HEK293 (cell line): ENCODE results near the gene WBP1.

ENCODE experiments used
- CTCF ChIA-PET: fragments of 350-600 bp; formaldehyde crosslinking; extraction: SDS; loops from one replicate; lab custom pipeline; 2021; ENCODE audit warnings: antibody characterized with exemption; lab: Yijun Ruan, JAX
- POLR2A ChIA-PET: fragments of 300-600 bp; formaldehyde crosslinking; extraction: SDS; loops from one replicate; lab custom pipeline; 2020; ENCODE audit warnings: antibody characterized with exemption, inconsistent platforms; lab: Yijun Ruan, JAX
- H3K27ac ChIP-seq: fragments of 200-500 bp; sonication (Bioruptor generic); 2 replicates; pipeline ENCODE4 v1.5.1; 2014; ENCODE audit warnings: low read depth, low read length, control low read depth, inconsistent platforms; ENCODE audit errors: extremely low read depth
- H3K36me3 ChIP-seq, 2 experiments: fragments of 200-500 bp in 1 of 2; sonication (Bioruptor generic) in 1 of 2; 1 replicate in 1 of 2; 2 replicates in 1 of 2; pipeline ENCODE4 v1.5.1; 2014 to 2017; ENCODE audit warnings: inconsistent platforms in 2 of 2, low read length in 2 of 2; ENCODE audit not compliant: control insufficient read depth in 2 of 2, insufficient read depth in 1 of 2
- H3K4me1 ChIP-seq: fragments of 200-500 bp; sonication (Bioruptor generic); 2 replicates; pipeline ENCODE4 v1.5.1; 2014; ENCODE audit warnings: mild to moderate bottlenecking, low read length, inconsistent platforms; ENCODE audit not compliant: control insufficient read depth, insufficient read depth
- H3K4me3 ChIP-seq: 2 replicates; pipeline ENCODE4 v1.5.1; 2011; ENCODE audit warnings: low read depth, mild to moderate bottlenecking, control low read depth, low read length, moderate library complexity
- H3K9me3 ChIP-seq: fragments of 200-500 bp; sonication (Bioruptor generic); 2 replicates; pipeline ENCODE4 v1.5.1; 2014; ENCODE audit warnings: low read depth, low read length, inconsistent platforms; ENCODE audit not compliant: control insufficient read depth, insufficient read depth
- HOXC10 ChIP-seq: sonication (generic); formaldehyde crosslinking; IDR thresholded peaks from 2 replicates; pipeline ENCODE4 v1.8.1; 2023; ENCODE audit warnings: mild to moderate bottlenecking, missing genetic modification reagents
- KLF1 ChIP-seq: fragments of 450-650 bp; formaldehyde crosslinking; IDR thresholded peaks from 2 replicates; pipeline ENCODE4 v1.5.1; 2016; ENCODE audit warnings: missing biosample characterization, missing genetic modification characterization
- KLF10 ChIP-seq: fragments of 450-650 bp; IDR thresholded peaks from 2 replicates; pipeline ENCODE4 v1.5.1; 2018; ENCODE audit warnings: missing biosample characterization, mild to moderate bottlenecking, missing genetic modification characterization
- OVOL3 ChIP-seq: fragments of 450-650 bp; formaldehyde crosslinking; IDR thresholded peaks from 2 replicates; pipeline ENCODE4 v1.5.1; 2016; ENCODE audit warnings: missing biosample characterization, missing genetic modification characterization
- PBX3 ChIP-seq: sonication (generic); formaldehyde crosslinking; IDR thresholded peaks from 2 replicates; pipeline ENCODE4 v1.8.1; 2022; ENCODE audit warnings: mild to moderate bottlenecking, moderate library complexity, missing genetic modification reagents
- SP2 ChIP-seq: fragments of 450-650 bp; formaldehyde crosslinking; IDR thresholded peaks from 2 replicates; pipeline ENCODE4 v1.5.1; 2016; ENCODE audit warnings: missing biosample characterization, missing genetic modification characterization
- SP3 ChIP-seq: fragments of 450-650 bp; formaldehyde crosslinking; IDR thresholded peaks from 2 replicates; pipeline ENCODE4 v1.5.1; 2016; ENCODE audit warnings: missing biosample characterization, missing genetic modification characterization
- TSHZ1 ChIP-seq: fragments of 450-650 bp; formaldehyde crosslinking; IDR thresholded peaks from 2 replicates; pipeline ENCODE4 v1.5.1; 2016; ENCODE audit warnings: missing biosample characterization, missing genetic modification characterization, borderline replicate concordance
- YY1 ChIP-seq: fragments of 450-650 bp; formaldehyde crosslinking; IDR thresholded peaks from 2 replicates; pipeline ENCODE4 v1.5.1; 2018; ENCODE audit warnings: missing biosample characterization, missing genetic modification characterization
- ZBTB48 ChIP-seq: fragments of 450-650 bp; formaldehyde crosslinking; IDR thresholded peaks from 2 replicates; pipeline ENCODE4 v1.5.1; 2016; ENCODE audit warnings: missing biosample characterization, missing genetic modification characterization
- ZBTB7A ChIP-seq: fragments of 450-650 bp; formaldehyde crosslinking; IDR thresholded peaks from 2 replicates; pipeline ENCODE4 v1.5.1; 2016; ENCODE audit warnings: low read depth, missing biosample characterization, missing genetic modification characterization
- ZIC2 ChIP-seq: fragments of 450-650 bp; formaldehyde crosslinking; IDR thresholded peaks from 2 replicates; pipeline ENCODE4 v1.5.1; 2016; ENCODE audit warnings: missing biosample characterization, missing genetic modification characterization
- ZNF112 ChIP-seq: fragments of 450-650 bp; formaldehyde crosslinking; IDR thresholded peaks from 2 replicates; pipeline ENCODE4 v1.5.0; 2017; ENCODE audit warnings: missing biosample characterization, missing genetic modification characterization
- ZNF335 ChIP-seq: fragments of 450-650 bp; formaldehyde crosslinking; conservative IDR thresholded peaks from 2 replicates; pipeline ENCODE4 v1.5.1; 2016; ENCODE audit warnings: missing biosample characterization, missing genetic modification characterization
- ZNF623 ChIP-seq: fragments of 450-650 bp; formaldehyde crosslinking; IDR thresholded peaks from 2 replicates; pipeline ENCODE4 v1.5.1; 2016; ENCODE audit warnings: missing biosample characterization, missing genetic modification characterization
- ZNF76 ChIP-seq: fragments of 450-650 bp; formaldehyde crosslinking; IDR thresholded peaks from 2 replicates; pipeline ENCODE4; 2016; ENCODE audit warnings: low read depth, missing biosample characterization, missing genetic modification characterization, borderline replicate concordance
- TF ChIP-seq, protein P1 (sequence below): fragments of 450-650 bp; formaldehyde crosslinking; IDR thresholded peaks from 2 replicates; pipeline ENCODE4 v1.5.1; 2017; ENCODE audit warnings: missing biosample characterization, missing genetic modification characterization
- TF ChIP-seq, protein P2 (sequence below): fragments of 450-650 bp; formaldehyde crosslinking; IDR thresholded peaks from 2 replicates; pipeline ENCODE4 v1.5.1; 2016; ENCODE audit warnings: missing biosample characterization, missing genetic modification characterization
- TF ChIP-seq, protein P3 (sequence below): fragments of 450-650 bp; formaldehyde crosslinking; IDR thresholded peaks from 2 replicates; pipeline ENCODE4 v1.5.1; 2016; ENCODE audit warnings: missing biosample characterization, missing genetic modification characterization
- TF ChIP-seq, protein P4 (sequence below): fragments of 450-650 bp; formaldehyde crosslinking; IDR thresholded peaks from 2 replicates; pipeline ENCODE4 v1.5.1; 2017; ENCODE audit warnings: missing biosample characterization, mild to moderate bottlenecking, missing genetic modification characterization, moderate library complexity

WBP1 gene

DNA sequence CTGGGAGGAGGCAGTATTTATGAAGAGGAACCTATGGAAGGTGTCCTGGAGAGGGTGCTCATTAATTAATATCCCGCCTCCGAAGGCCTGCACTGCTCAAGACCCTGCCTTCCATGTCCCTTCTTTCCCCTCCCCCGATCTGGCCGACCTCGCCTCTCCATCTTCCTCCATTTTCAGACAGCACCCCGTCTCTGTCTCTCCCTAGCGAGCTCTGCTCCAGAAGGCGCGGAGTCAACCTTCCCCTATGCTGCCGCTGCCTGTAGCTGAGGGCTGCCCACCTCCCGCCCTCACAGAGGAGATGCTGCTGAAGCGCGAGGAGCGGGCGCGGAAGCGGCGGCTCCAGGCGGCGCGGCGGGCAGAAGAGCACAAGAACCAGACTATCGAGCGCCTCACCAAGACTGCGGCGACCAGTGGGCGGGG is 1.1 kb upstream of the WBP1 start:
- peak overlapping the region; percentile 60 for H3K4me3 ChIP-seq
- ChIA-PET POLR2A (interaction anchor here (0.7 to 3.8 kb wide), 12 partner anchors 8 to 1223 kb away, joined by 3 to 37 read pairs (median 3); partner anchors contain the start of genes CCDC142, CCT7, MOGS and PCGF1), CTCF (interaction anchor here (0.6 to 1.6 kb wide), 7 partner anchors 10 to 122 kb away, joined by 3 to 6 read pairs (median 4); partner anchors contain the start of genes CCDC142 and TTC31)
- H3K9me3 ChIP-seq: no peaks in the 10 kb centered on the region
- peak overlapping the region; percentile 96 for H3K27ac ChIP-seq
- peaks cover 0 to 23% of the 10 kb centered on the region in 2 experiments; a peak in 1 of 3 replicates for H3K36me3 ChIP-seq
- TF ChIP-seq KLF1 (tag by site-specific recombination) (no peak), ZNF335 (tag by site-specific recombination) (peak; percentile 86), SP2 (tag by site-specific recombination) (peak; percentile 67), SP3 (tag by site-specific recombination) (peak; percentile 47; the same call in 1 of the 2 replicates), ZBTB7A (tag by site-specific recombination) (no peak)
- TF ChIP-seq, protein P1, sequence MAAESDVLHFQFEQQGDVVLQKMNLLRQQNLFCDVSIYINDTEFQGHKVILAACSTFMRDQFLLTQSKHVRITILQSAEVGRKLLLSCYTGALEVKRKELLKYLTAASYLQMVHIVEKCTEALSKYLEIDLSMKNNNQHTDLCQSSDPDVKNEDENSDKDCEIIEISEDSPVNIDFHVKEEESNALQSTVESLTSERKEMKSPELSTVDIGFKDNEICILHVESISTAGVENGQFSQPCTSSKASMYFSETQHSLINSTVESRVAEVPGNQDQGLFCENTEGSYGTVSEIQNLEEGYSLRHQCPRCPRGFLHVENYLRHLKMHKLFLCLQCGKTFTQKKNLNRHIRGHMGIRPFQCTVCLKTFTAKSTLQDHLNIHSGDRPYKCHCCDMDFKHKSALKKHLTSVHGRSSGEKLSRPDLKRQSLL (tag by site-specific recombination): 0 out of 2 replicates have a peak, but pooled peaks have one; percentile 49
- peaks cover 5% of the 10 kb centered on the region for H3K4me1 ChIP-seq

GRCh38 chr2:74457549-74458131 is 598 bp upstream of the WBP1 start:
- no peaks in the 10 kb centered on the region for H3K9me3 ChIP-seq
- POLR2A ChIA-PET: interaction anchor here (0.7 to 3.8 kb wide), 22 partner anchors 9 to 279 kb away, joined by 3 to 44 read pairs (median 6); partner anchors contain the start of genes AUP1, C2orf81, CCDC142 and HTRA2
- CTCF ChIA-PET: interaction anchor here (0.6 to 1.5 kb wide), 3 partner anchors 13 to 122 kb away, joined by 3 to 6 read pairs (median 3); no protein-coding TSS in a partner anchor
- peaks cover 0 to 28% of the 10 kb centered on the region in 2 experiments; a peak in 1 of 3 replicates for H3K36me3 ChIP-seq
- peaks cover 5% of the 10 kb centered on the region for H3K4me1 ChIP-seq
- H3K27ac ChIP-seq: peak overlapping the region; percentile 96
- peak overlapping the region; percentile 60 for H3K4me3 ChIP-seq
- TF ChIP-seq ZNF76 (tag by site-specific recombination) (peak; percentile 58; the same call in 1 of the 2 replicates), ZBTB48 (peak; percentile 28; the same call in 1 of the 2 replicates), OVOL3 (tag by site-specific recombination) (0 out of 2 replicates have a peak, but pooled peaks have one; percentile 39), PBX3 (CRISPR knock-in tag) (no peak), ZIC2 (peak; percentile 52; the same call in 1 of the 2 replicates), KLF10 (tag by site-specific recombination) (peak; percentile 42; the same call in 1 of the 2 replicates), TSHZ1 (tag by site-specific recombination) (0 out of 2 replicates have a peak, but pooled peaks have one; percentile 33), ZNF623 (no peak), ZNF112 (tag by site-specific recombination) (no peak), YY1 (no peak; the same call in 1 of the 2 replicates), HOXC10 (CRISPR knock-in tag) (no peak)
- TF ChIP-seq, protein P2, sequence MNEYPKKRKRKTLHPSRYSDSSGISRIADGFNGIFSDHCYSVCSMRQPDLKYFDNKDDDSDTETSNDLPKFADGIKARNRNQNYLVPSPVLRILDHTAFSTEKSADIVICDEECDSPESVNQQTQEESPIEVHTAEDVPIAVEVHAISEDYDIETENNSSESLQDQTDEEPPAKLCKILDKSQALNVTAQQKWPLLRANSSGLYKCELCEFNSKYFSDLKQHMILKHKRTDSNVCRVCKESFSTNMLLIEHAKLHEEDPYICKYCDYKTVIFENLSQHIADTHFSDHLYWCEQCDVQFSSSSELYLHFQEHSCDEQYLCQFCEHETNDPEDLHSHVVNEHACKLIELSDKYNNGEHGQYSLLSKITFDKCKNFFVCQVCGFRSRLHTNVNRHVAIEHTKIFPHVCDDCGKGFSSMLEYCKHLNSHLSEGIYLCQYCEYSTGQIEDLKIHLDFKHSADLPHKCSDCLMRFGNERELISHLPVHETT (tag by site-specific recombination): 0 out of 2 replicates have a peak, but pooled peaks have one; percentile 21
- TF ChIP-seq, protein P3, sequence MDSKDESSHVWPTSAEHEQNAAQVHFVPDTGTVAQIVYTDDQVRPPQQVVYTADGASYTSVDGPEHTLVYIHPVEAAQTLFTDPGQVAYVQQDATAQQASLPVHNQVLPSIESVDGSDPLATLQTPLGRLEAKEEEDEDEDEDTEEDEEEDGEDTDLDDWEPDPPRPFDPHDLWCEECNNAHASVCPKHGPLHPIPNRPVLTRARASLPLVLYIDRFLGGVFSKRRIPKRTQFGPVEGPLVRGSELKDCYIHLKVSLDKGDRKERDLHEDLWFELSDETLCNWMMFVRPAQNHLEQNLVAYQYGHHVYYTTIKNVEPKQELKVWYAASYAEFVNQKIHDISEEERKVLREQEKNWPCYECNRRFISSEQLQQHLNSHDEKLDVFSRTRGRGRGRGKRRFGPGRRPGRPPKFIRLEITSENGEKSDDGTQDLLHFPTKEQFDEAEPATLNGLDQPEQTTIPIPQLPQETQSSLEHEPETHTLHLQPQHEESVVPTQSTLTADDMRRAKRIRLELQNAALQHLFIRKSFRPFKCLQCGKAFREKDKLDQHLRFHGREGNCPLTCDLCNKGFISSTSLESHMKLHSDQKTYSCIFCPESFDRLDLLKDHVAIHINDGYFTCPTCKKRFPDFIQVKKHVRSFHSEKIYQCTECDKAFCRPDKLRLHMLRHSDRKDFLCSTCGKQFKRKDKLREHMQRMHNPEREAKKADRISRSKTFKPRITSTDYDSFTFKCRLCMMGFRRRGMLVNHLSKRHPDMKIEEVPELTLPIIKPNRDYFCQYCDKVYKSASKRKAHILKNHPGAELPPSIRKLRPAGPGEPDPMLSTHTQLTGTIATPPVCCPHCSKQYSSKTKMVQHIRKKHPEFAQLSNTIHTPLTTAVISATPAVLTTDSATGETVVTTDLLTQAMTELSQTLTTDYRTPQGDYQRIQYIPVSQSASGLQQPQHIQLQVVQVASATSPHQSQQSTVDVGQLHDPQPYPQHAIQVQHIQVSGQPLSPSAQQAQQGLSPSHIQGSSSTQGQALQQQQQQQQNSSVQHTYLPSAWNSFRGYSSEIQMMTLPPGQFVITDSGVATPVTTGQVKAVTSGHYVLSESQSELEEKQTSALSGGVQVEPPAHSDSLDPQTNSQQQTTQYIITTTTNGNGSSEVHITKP (tag by site-specific recombination): 0 out of 2 replicates have a peak, but pooled peaks have one; percentile 17
- TF ChIP-seq, protein P4, sequence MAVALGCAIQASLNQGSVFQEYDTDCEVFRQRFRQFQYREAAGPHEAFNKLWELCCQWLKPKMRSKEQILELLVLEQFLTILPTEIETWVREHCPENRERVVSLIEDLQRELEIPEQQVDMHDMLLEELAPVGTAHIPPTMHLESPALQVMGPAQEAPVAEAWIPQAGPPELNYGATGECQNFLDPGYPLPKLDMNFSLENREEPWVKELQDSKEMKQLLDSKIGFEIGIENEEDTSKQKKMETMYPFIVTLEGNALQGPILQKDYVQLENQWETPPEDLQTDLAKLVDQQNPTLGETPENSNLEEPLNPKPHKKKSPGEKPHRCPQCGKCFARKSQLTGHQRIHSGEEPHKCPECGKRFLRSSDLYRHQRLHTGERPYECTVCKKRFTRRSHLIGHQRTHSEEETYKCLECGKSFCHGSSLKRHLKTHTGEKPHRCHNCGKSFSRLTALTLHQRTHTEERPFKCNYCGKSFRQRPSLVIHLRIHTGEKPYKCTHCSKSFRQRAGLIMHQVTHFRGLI (tag by site-specific recombination): no peak
